GM12801 (cell line): ENCODE data around the gene ITGB6.

Experiments used
- TF ChIP-seq, protein P1 (sequence below): IDR thresholded peaks from one replicate; pipeline ENCODE4 v1.5.1; 2011; ENCODE audit warnings: control low read depth; ENCODE audit not compliant: insufficient read length; ENCODE audit errors: extremely low read depth

Gene ITGB6

DNA sequence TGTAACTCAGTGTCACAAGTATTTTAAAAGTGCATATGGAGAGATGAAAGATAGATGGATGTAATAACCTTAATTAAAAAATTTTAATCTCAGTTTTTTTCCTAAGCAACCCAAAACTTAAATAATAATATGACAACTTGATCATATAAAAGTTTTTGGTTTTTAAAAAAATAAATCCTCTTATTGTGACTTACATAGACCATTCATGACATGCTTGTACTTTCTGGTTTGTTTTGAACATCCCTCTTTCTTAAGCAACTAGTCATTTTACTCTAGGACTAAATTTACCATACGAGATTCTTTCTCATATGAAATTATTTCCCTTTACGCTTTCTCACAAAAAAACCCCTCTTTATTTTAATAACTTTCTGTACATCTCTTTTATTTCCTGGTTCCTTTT, 131.2 kb downstream of the ITGB6 start:
- TF ChIP-seq, protein P1, sequence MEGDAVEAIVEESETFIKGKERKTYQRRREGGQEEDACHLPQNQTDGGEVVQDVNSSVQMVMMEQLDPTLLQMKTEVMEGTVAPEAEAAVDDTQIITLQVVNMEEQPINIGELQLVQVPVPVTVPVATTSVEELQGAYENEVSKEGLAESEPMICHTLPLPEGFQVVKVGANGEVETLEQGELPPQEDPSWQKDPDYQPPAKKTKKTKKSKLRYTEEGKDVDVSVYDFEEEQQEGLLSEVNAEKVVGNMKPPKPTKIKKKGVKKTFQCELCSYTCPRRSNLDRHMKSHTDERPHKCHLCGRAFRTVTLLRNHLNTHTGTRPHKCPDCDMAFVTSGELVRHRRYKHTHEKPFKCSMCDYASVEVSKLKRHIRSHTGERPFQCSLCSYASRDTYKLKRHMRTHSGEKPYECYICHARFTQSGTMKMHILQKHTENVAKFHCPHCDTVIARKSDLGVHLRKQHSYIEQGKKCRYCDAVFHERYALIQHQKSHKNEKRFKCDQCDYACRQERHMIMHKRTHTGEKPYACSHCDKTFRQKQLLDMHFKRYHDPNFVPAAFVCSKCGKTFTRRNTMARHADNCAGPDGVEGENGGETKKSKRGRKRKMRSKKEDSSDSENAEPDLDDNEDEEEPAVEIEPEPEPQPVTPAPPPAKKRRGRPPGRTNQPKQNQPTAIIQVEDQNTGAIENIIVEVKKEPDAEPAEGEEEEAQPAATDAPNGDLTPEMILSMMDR: no peak

DNA sequence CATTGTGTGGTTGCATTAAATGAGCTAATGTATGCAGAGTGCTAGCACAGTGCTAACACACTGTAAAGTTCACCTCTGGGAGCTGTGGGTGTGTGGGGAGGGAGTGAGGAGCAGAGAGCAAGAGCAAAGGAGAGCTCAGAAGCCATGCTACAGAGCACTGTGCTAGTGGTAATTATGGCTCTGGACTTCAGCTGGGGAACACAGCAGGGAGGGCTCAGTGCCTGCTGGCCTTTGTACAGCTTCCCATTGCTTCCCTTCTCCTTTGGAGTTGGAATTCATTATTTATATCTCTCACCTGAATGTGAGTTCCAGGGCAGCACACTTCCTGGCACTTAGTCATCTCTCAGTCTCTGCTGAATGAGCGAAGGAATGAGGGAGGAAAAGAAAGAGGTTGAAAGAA, 135.2 kb downstream of the ITGB6 start:
- TF ChIP-seq, protein P1: no peak

DNA sequence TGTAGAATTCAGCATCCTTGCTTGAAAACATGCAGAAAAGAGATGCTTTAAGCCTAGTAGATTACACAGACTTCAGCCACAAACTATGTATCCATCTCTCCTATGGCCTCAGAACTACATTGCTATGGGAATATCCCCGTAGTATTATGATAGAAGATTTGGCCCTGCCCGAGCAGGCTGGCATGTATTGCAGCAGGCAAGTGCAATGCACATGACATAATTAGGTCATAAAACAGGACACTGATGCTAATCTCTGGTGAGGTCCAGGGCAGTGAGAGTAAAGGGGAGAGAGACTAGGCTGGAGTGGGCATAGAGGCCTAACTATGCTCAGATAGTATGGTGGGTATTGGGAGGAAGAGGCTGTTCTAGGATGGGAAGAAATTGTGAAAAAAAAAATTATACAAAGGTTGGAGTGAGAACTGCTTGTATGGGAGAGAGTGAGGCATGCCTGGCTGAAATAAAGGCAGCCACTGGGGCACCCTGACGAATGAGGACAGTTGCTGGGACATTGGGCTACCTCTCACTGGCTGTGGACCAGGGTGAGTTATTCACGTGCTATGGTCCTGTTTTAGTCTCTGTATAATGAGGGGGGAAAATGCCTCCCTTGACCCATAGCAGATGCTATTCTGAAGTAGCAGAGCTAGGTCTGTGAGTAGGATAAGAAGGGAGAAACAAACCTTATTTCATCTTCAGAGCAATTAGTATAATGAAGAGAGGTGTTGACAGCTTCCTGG, 136.0 kb downstream of the ITGB6 start:
- TF ChIP-seq, protein P1: no peak

DNA sequence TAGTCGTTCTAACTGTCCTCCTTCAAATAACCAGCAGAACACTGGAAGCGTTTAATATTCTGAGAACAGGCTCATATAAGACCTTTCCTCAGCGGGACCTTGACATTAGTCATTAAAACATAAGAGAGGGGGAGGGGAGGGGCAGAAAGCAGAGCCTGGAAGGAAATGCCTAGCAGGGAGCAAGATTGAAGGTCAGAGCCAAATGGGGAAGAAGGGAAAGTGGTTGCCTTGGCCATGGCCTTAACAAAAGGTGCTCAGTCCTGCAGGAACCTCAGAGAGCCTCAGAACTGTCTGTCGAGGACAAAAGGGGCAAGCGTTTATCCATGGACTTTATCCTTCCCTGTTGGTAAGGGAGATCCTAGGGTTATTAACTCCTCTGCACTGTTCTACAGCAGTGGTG, 136.8 kb downstream of the ITGB6 start:
- TF ChIP-seq, protein P1: no peak

DNA sequence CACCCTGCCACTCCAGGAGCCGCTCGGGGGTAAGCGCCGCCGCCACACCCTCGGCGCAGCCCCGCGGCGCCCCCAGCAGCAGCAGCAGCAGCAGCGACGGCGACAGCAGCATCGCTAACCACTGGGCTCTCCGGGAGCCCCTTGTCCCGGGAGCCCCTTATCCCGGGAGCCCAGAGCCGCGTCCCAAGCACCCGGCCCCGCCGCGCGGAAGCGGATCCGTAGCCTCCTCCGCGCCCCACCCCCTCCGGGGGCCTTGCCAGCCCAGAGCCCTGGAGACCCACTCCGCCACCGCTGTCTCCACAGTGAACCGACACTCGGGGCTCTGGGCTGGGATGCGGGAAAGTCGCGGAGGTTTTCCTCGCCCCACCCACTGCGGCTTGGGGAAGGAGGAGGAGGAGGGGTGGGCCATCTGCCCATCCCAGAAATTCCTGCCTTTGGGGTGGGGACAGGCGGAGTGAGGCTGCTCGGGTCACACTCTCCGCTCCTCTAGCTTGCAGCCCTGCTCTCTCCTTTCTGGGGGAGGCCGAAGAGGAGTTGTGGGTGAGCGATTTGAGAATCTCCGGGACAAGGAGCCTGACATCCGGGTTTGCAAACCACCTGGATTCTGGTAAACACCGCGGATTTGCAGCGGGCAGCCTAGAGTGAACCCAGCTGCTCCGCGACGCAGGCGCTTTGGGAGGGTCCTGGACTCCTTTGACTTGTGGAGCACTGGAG, 137.6 kb downstream of the ITGB6 start, which contains the start of gene PLA2R1:
Gene PLA2R1 (minus strand): TSS at position 324 of the 714 bp plus-strand sequence. CDS start 212 bp downstream, at position 112.
- TF ChIP-seq, protein P1: no peak

DNA sequence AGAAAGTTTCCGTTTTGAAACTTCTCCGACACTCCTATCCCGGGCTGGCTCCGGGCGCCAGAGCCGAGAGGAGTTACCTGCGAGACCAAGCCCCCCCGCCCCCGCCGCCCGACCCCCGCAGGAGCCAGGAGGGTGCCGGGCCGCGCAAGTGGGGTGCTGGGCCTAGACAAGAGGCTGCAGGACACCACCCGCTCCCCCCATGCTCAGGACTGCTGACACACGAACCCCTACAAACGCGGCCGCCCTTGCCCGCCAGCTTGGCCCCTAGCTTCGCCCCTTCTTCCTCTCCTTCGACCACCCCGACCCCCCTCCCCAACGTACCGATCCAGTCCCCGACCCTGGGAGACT, 138.2 kb downstream of the ITGB6 start:
- TF ChIP-seq, protein P1: no peak

DNA sequence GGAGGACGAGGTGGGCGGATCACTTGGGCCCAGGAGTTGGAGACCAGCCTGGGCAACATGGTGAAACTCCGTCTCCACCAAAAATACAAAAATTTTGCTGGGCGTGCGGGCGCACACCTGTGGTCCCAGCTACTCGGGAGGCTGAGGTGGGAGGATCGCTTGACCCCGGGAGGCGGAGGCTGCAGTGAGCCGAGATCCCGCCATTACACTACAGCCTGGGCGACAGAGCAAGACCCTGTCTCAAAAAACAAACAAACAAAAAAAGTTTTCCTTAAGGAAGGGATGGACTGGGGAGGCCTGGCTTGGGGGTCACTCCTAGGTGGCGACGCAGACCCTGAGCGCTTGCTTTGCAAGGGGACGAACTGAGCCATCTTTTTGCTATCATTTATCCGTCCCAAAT, 138.5 kb downstream of the ITGB6 start:
- TF ChIP-seq, protein P1: no peak
